HCT116 (cell line): ENCODE results near the gene TMOD1. TPM values are rescaled to one million over a fixed set of nuclear protein-coding genes. Genes with fewer than 3 reads are reported as not detected.
"Not testable (repeated sequence)": the region's sequence is repeated elsewhere in the genome, so short reads cannot be mapped to it uniquely, and the experiment has no call there.

Experiments used
- ATAC-seq: fragments of 200-7000 bp; cut with Tn5 transposase; 2 replicates; pipeline ENCODE4 v1.9.1; 2020; ENCODE audit warnings: mild to moderate bottlenecking, moderate library complexity
- BruUV-seq: library from RNA; stranded (reverse); fragments of 400-500 nt; replicated peaks from 2 replicates; lab custom pipeline; 2021; lab: Mats Ljungman, UMichigan
- CTCF ChIA-PET: fragments of 300-600 bp; sonication (Branson Sonifier 250); formaldehyde crosslinking; loops from one replicate; lab custom pipeline; 2021; ENCODE audit warnings: antibody characterized with exemption; lab: Charles Lee
- POLR2A ChIA-PET: fragments of 300-600, 350-600 bp; sonication (Branson Sonifier 250); formaldehyde crosslinking; loops from one replicate; lab custom pipeline; 2021; ENCODE audit warnings: antibody characterized with exemption; lab: Charles Lee
- RAD21 ChIA-PET, 2 experiments: fragments of 300-600 bp; sonication (Branson Sonifier 250); formaldehyde crosslinking; loops; one replicate each; lab custom pipeline; 2023; ENCODE audit warnings: low total read pairs in 2 of 2; ENCODE audit not compliant: uncharacterized antibody in 2 of 2, unreplicated experiment in 2 of 2, low non-redundant PET in 1 of 2; lab: Charles Lee
- DNase-seq: peaks from one replicate; pipeline ENCODE4 v3.0.0-alpha.2; 2010; ENCODE audit warnings: low read depth, low spot score
- H2AFZ ChIP-seq: fragments of 200-600 bp; shearing (Covaris generic), sonication (generic); 2 replicates; pipeline ENCODE4 v1.6.1; 2017; ENCODE audit warnings: low read depth, mixed run types, mixed read lengths, antibody characterized with exemption, low read length; ENCODE audit not compliant: poor library complexity, severe bottlenecking
- H3K27ac ChIP-seq: 2 replicates; pipeline ENCODE4 v1.5.1; 2012; ENCODE audit warnings: low read depth, low read length
- H3K27me3 ChIP-seq: fragments of 200-600 bp; sonication (generic); 2 replicates; pipeline ENCODE4 v1.6.1; 2016; ENCODE audit warnings: mixed run types, low read length, mixed read lengths; ENCODE audit not compliant: insufficient read depth
- H3K36me3 ChIP-seq, 2 experiments: fragments of 200-500 bp in 1 of 2; fragments of 200-600 bp in 1 of 2; sonication (Bioruptor generic) in 1 of 2; sonication (generic) in 1 of 2; 2 replicates each; pipeline versions ENCODE4 v1.5.1 to v1.6.1; 2014 to 2016; ENCODE audit warnings: low read length in 2 of 2, inconsistent platforms in 1 of 2, mixed read lengths in 1 of 2, mixed run types in 1 of 2; ENCODE audit not compliant: insufficient read depth in 2 of 2, control insufficient read depth in 1 of 2
- H3K4me1 ChIP-seq, 2 experiments: fragments of 200-600 bp in 1 of 2; sonication (generic) in 1 of 2; 2 replicates each; pipeline versions ENCODE4 v1.5.1 to v1.6.1; 2012 to 2017; ENCODE audit warnings: low read length in 2 of 2, inconsistent platforms in 1 of 2, mild to moderate bottlenecking in 1 of 2, mixed read lengths in 1 of 2, mixed run types in 1 of 2, moderate library complexity in 1 of 2; ENCODE audit not compliant: insufficient read depth in 2 of 2, control insufficient read depth in 1 of 2
- H3K4me2 ChIP-seq: fragments of 200-600 bp; sonication (generic); 2 replicates; pipeline ENCODE4 v1.6.1; 2017; ENCODE audit warnings: mixed run types, low read length, mixed read lengths
- H3K4me3 ChIP-seq, 2 experiments: fragments of 200-600 bp in 1 of 2; sonication (generic) in 1 of 2; replicated peaks in 1 of 2; 2 replicates each; pipeline ENCODE4 v1.5.1; 2011 to 2016; ENCODE audit warnings: low read length in 2 of 2, control low read depth in 1 of 2, low read depth in 1 of 2, mild to moderate bottlenecking in 1 of 2, mixed read lengths in 1 of 2, mixed run types in 1 of 2
- H3K79me2 ChIP-seq: fragments of 200-600 bp; sonication (generic); 2 replicates; pipeline ENCODE4 v1.6.1; 2017; ENCODE audit warnings: mild to moderate bottlenecking, mixed run types, low read length, moderate library complexity, mixed read lengths; ENCODE audit not compliant: insufficient read depth
- H3K9ac ChIP-seq: fragments of 200-600 bp; sonication (generic); 2 replicates; pipeline ENCODE4 v1.6.1; 2016; ENCODE audit warnings: low read length, mixed read lengths
- H3K9me2 ChIP-seq: fragments of 200-600 bp; sonication (generic), shearing (Covaris generic); 2 replicates; pipeline ENCODE4 v1.6.1; 2017; ENCODE audit warnings: mixed run types, mild to moderate bottlenecking, moderate library complexity; ENCODE audit not compliant: insufficient read depth
- H3K9me3 ChIP-seq, 2 experiments: fragments of 200-500 bp in 1 of 2; fragments of 200-600 bp in 1 of 2; sonication (Bioruptor generic) in 1 of 2; sonication (generic) in 1 of 2; 2 replicates each; pipeline ENCODE4 v1.6.1; 2014 to 2017; ENCODE audit warnings: low read length in 2 of 2, mixed read lengths in 2 of 2, inconsistent platforms in 1 of 2, low read depth in 1 of 2, mild to moderate bottlenecking in 1 of 2, mixed run types in 1 of 2, moderate library complexity in 1 of 2; ENCODE audit not compliant: control insufficient read depth in 1 of 2, insufficient read depth in 1 of 2
- H4K20me1 ChIP-seq: fragments of 200-600 bp; sonication (generic), shearing (Covaris generic); 2 replicates; pipeline ENCODE4 v1.6.1; 2017; ENCODE audit warnings: mixed run types, mild to moderate bottlenecking, moderate library complexity; ENCODE audit not compliant: insufficient read depth
- CBX3 ChIP-seq: IDR thresholded peaks from 2 replicates; pipeline ENCODE4 v1.6.1; 2012; ENCODE audit warnings: low read depth
- CEBPB ChIP-seq: IDR thresholded peaks from 2 replicates; pipeline ENCODE4 v1.6.1; 2012; ENCODE audit warnings: low read depth
- EGR1 ChIP-seq: IDR thresholded peaks from 2 replicates; pipeline ENCODE4 v1.6.1; 2012; ENCODE audit warnings: low read depth
- ELF1 ChIP-seq: IDR thresholded peaks from 2 replicates; pipeline ENCODE4 v1.6.1; 2012; ENCODE audit warnings: low read depth, borderline replicate concordance
- FOSL1 ChIP-seq: IDR thresholded peaks from 2 replicates; pipeline ENCODE4 v1.6.1; 2012; ENCODE audit warnings: low read depth
- JUND ChIP-seq: IDR thresholded peaks from 2 replicates; pipeline ENCODE4 v1.6.1; 2012
- RAD21 ChIP-seq: IDR thresholded peaks from 2 replicates; pipeline ENCODE4 v1.6.1; 2012; ENCODE audit warnings: low read depth, mild to moderate bottlenecking
- SP1 ChIP-seq: IDR thresholded peaks from 2 replicates; pipeline ENCODE4 v1.6.1; 2012; ENCODE audit warnings: low read depth
- SRF ChIP-seq: IDR thresholded peaks from 2 replicates; pipeline ENCODE4 v1.6.1; 2012; ENCODE audit warnings: low read depth
- TCF7L2 ChIP-seq: IDR thresholded peaks from 2 replicates; pipeline ENCODE4 v1.7.0; 2011; ENCODE audit warnings: borderline replicate concordance, inconsistent platforms; ENCODE audit not compliant: insufficient read depth, insufficient read length; ENCODE audit errors: extremely low read depth
- YY1 ChIP-seq: IDR thresholded peaks from 2 replicates; pipeline ENCODE4 v1.6.1; 2011; ENCODE audit warnings: low read length, low read depth, moderate library complexity, mild to moderate bottlenecking; ENCODE audit not compliant: insufficient replicate concordance; ENCODE audit errors: extremely low read depth
- ZFX ChIP-seq: fragments of 450-650 bp; IDR thresholded peaks from 2 replicates; pipeline ENCODE4 v1.6.1; 2017
- intact Hi-C: fragments of 100-400 bp; cut with micrococcal nuclease; formaldehyde crosslinking; loops from 2 replicates; pipeline ENCODE4 v1.10.0; 2022
- total RNA-seq: library from RNA; stranded (reverse); gene quantifications from one replicate; pipeline ENCODE4 v1.2.1, GENCODE V29; 2021; ENCODE audit not compliant: unreplicated experiment

The TMOD1 gene
- total RNA-seq, 1 experiment from 2014 or later: 4.4 TPM

DNA sequence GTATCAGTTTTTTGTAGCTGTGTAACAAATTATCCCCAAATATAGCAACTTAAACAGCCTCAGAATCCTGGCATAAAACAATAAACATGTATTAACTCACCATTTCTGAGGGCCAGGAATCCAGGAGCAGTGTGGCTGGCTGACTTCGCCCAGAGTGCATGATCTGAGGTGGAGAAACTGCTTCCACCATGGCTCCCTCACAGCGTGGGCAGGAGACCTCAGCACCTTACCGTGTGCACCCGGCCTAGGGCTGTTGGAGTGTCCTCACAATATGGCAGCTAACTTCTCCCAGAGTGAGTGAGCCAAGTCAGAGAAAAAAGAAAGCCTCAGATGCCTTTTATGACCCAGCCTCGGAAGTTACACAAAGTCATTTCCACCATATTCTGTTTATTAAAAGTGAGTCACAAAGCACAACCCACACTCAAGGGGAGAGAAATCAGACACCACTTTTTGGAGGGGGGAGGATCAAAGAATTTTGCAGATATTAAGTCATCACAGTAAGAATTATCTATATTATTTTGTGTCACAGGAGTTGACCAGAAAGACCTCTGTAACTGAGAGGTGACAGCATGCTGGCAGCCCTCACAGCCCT is 72.1 kb downstream of the TMOD1 start:
- Histone ChIP-seq H3K4me3 (peak overlapping the region in 1 of 2 experiments; percentile 18; a peak in 1 of 4 replicates), H3K9me3 (no peaks in the 10 kb centered on the region), H3K27me3 (no peaks in the 10 kb centered on the region), H3K9me2 (no peaks in the 10 kb centered on the region), H2AFZ (no peak overlapping the region), H3K4me1 (peaks cover 3 to 26% of the 10 kb centered on the region in 2 experiments; a peak in 3 of 4 replicates), H3K79me2 (no peaks in the 10 kb centered on the region), H3K9ac (no peak overlapping the region), H3K4me2 (peak overlapping the region; percentile 47), H3K36me3 (no peaks in the 10 kb centered on the region), H4K20me1 (no peaks in the 10 kb centered on the region), H3K27ac (peak overlapping the region; percentile 38; the same call in 1 of the 2 replicates)
- CTCF ChIA-PET: no interaction called here
- DNase-seq: peak; percentile 29
- ATAC-seq: peak; percentile 67
- RAD21 ChIA-PET: no interaction called here
- TF ChIP-seq SP1 (peak; percentile 31; the same call in 1 of the 2 replicates), EGR1 (peak; percentile 46; the same call in 1 of the 2 replicates), ZFX (no peak), FOSL1 (peak; percentile 65), TCF7L2 (peak; percentile 25), CBX3 (0 out of 2 replicates have a peak, but pooled peaks have one; percentile 34), SRF (0 out of 2 replicates have a peak, but pooled peaks have one; percentile 33), JUND (peak; percentile 69), ELF1 (no peak), RAD21 (no peak), YY1 (no peak), CEBPB (peak; percentile 50; the same call in 1 of the 2 replicates)
- POLR2A ChIA-PET: interaction anchor here (1.5 kb wide), 1 partner anchor 12 kb away, joined by 3 read pairs; no protein-coding TSS in a partner anchor
- intact Hi-C loops: no loop called here
- BruUV-seq: no TSS peak

DNA sequence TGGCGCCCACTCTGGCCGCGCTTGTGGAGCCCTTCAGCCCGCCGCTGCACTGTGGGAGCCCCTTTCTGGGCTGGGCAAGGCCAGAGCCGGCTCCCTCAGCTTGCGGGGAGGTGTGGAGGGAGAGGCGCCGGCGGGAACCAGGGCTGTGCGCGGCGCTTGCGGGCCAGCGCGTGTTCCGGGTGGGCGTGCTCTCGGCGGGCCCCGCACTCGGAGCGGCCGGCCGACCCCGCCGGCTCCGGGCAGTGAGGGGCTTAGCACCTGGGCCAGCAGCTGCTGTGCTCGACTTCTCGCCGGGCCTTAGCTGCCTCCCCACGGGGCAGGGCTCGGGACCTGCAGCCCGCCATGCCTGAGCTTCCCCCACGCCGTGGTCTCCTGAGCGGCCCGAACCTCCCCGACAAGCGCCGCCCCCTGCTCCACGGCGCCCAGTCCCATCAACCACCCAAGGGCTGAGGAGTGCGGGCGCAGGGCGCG is 72.7 kb downstream of the TMOD1 start:
- CTCF ChIA-PET, BruUV-seq: not testable (repeated sequence)

DNA sequence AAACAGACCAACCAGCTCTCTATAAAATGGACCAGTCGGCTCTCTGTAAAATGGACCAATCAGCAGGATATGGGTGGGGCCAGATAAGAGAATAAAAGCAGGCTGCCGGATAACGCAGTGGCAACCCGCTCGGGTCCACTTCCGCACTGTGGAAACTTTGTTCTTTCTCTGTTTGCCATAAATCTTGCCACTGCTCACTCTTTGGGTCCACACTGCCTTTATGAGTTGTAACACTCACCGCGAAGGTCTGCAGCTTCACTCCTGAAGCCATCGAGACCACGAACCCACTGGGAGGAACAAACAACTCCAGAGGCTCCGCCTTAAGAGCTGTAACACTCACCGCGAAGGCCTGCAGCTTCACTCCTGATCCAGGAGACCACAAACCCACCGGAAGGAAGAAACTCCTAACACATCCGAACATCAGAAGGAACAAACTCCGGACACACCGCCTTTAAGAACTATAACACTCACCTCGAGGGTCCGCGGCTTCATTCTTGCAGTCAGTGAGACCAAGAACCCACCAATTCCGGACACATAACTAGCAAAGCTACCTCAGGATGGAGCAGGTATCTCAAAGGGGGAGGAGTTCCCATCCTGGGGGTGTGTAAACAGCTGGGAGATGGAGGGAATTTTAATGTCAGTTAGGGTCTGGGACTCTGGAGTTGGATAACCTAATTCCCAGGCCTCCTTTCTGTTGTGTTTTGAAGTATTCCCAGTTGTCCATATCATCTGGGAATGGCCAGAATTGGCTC is 73.6 kb downstream of the TMOD1 start:
- H3K27ac ChIP-seq, DNase-seq, H3K4me3 ChIP-seq, POLR2A ChIA-PET, CTCF ChIA-PET, H3K4me2 ChIP-seq, H3K79me2 ChIP-seq, H3K9me3 ChIP-seq, H4K20me1 ChIP-seq, H2AFZ ChIP-seq, H3K9ac ChIP-seq, RAD21 ChIA-PET, H3K9me2 ChIP-seq, H3K36me3 ChIP-seq, H3K27me3 ChIP-seq, intact Hi-C loops, BruUV-seq, ATAC-seq: not testable (repeated sequence)
- peaks cover 3 to 26% of the 10 kb centered on the region in 2 experiments; a peak in 3 of 4 replicates for H3K4me1 ChIP-seq

More for the DNA sequence above, 72.7 kb downstream of the TMOD1 start:
- H3K4me3 ChIP-seq, H3K9ac ChIP-seq, H3K9me2 ChIP-seq, H3K27ac ChIP-seq, RAD21 ChIA-PET, H3K27me3 ChIP-seq, H3K36me3 ChIP-seq, intact Hi-C loops, H3K79me2 ChIP-seq, H2AFZ ChIP-seq, H3K9me3 ChIP-seq, H4K20me1 ChIP-seq, DNase-seq, ATAC-seq: not testable (repeated sequence)
- H3K4me2 ChIP-seq: peak overlapping the region; percentile 47; the same call in 1 of the 2 replicates
- POLR2A ChIA-PET: interaction anchor here (1.5 kb wide), 1 partner anchor 13 kb away, joined by 3 read pairs; no protein-coding TSS in a partner anchor
- H3K4me1 ChIP-seq: peaks cover 3 to 26% of the 10 kb centered on the region in 2 experiments; a peak in 3 of 4 replicates
